DND-41 (cell line): Measurements from ENCODE around the gene ATP9B.

ENCODE experiments used
- EZH2 ChIP-seq: IDR thresholded peaks from 3 replicates; pipeline ENCODE4 v1.6.1; 2012; ENCODE audit warnings: borderline replicate concordance, low read depth, mild to moderate bottlenecking, moderate library complexity, low read length, inconsistent platforms; ENCODE audit not compliant: severe bottlenecking
- TF ChIP-seq, protein P1 (sequence below): IDR thresholded peaks from 2 replicates; pipeline ENCODE4 v1.5.1; 2012; ENCODE audit warnings: borderline replicate concordance, low read length, moderate library complexity, mild to moderate bottlenecking; ENCODE audit not compliant: poor library complexity, severe bottlenecking; ENCODE audit errors: extremely low read depth

- TF ChIP-seq, protein P1, sequence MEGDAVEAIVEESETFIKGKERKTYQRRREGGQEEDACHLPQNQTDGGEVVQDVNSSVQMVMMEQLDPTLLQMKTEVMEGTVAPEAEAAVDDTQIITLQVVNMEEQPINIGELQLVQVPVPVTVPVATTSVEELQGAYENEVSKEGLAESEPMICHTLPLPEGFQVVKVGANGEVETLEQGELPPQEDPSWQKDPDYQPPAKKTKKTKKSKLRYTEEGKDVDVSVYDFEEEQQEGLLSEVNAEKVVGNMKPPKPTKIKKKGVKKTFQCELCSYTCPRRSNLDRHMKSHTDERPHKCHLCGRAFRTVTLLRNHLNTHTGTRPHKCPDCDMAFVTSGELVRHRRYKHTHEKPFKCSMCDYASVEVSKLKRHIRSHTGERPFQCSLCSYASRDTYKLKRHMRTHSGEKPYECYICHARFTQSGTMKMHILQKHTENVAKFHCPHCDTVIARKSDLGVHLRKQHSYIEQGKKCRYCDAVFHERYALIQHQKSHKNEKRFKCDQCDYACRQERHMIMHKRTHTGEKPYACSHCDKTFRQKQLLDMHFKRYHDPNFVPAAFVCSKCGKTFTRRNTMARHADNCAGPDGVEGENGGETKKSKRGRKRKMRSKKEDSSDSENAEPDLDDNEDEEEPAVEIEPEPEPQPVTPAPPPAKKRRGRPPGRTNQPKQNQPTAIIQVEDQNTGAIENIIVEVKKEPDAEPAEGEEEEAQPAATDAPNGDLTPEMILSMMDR, result no peak
- TF ChIP-seq EZH2, result no peak
These were observed 246.4 kb downstream of the ATP9B start for GRCh38 chr18:79315596-79315995.
